GM23338 (cell line): ENCODE measurements around the gene PPP4C.

Experiments used
- CREB1 ChIP-seq: fragments of 250-450 bp; sonication (Bioruptor Pico); IDR thresholded peaks from 2 replicates; pipeline ENCODE4 v1.5.0; 2020; ENCODE audit warnings: low read depth, mild to moderate bottlenecking, moderate library complexity
- CTCF ChIP-seq, 2 experiments: fragments of 200-600 bp in 1 of 2; sonication (generic) in 1 of 2; conservative IDR thresholded peaks; 2 replicates each; pipeline versions ENCODE4 v1.5.1 to v1.6.1; 2016 to 2017; ENCODE audit warnings: antibody characterized with exemption in 2 of 2, low read depth in 2 of 2, mild to moderate bottlenecking in 2 of 2, moderate library complexity in 1 of 2
- EZH2 ChIP-seq: fragments of 200-600 bp; sonication (generic); IDR thresholded peaks from one replicate; pipeline ENCODE4 v1.8.0; 2017; ENCODE audit warnings: antibody characterized with exemption, mild to moderate bottlenecking, low read depth; ENCODE audit not compliant: unreplicated experiment
- EZH2phosphoT487 ChIP-seq: fragments of 200-600 bp; sonication (generic); IDR thresholded peaks from one replicate; pipeline ENCODE4 v1.8.1; 2018; ENCODE audit warnings: antibody characterized with exemption; ENCODE audit not compliant: unreplicated experiment
- JUNB ChIP-seq: IDR thresholded peaks from one replicate; pipeline ENCODE4 v1.6.1; 2016; ENCODE audit warnings: antibody characterized with exemption; ENCODE audit not compliant: unreplicated experiment
- POLR2AphosphoS5 ChIP-seq: IDR thresholded peaks from 2 replicates; pipeline ENCODE4 v1.6.1; 2016; ENCODE audit warnings: antibody characterized with exemption, low read depth
- REST ChIP-seq: IDR thresholded peaks from one replicate; pipeline ENCODE4 v1.6.1; 2018; ENCODE audit warnings: antibody characterized with exemption; ENCODE audit not compliant: unreplicated experiment
- ZNF114 ChIP-seq: fragments of 250-450 bp; sonication (Bioruptor Pico); IDR thresholded peaks from 2 replicates; pipeline ENCODE4 v1.5.0; 2020; ENCODE audit warnings: mild to moderate bottlenecking, moderate library complexity

- TF ChIP-seq CTCF (conservative IDR thresholded peaks at IDR 0.05; ENCODE audit: low read depth in 2 of 2) (no peak), REST (no peak), POLR2AphosphoS5 (no peak), EZH2 (no peak), EZH2phosphoT487 (no peak), CREB1 (no peak), JUNB (no peak), ZNF114 (CRISPR knock-in tag) (no peak)
Measured at GRCh38 chr16:30087181-30087898, 11.5 kb downstream of the PPP4C start.
